ENCODE results near the gene PDE6D. TPM values are rescaled to one million over a fixed set of nuclear protein-coding genes. Genes with fewer than 3 reads are reported as not detected.

PDE6D gene
- 47.1 TPM for total RNA-seq (ENCODE audit: unreplicated experiment)
- long read RNA-seq, transcript PDE6D-201 (5 exons, 1,175 nt): major isoform, 37 of 42 reads
- long read RNA-seq, partial matches to known transcripts: 0 of 42 reads
- long read RNA-seq, other reads (novel, unspliced or antisense): 1 of 42 reads

GRCh38 chr2:231780909-231781797, at the start of gene PDE6D:
TSS of gene PDE6D (minus strand) at chr2:231781282. CDS start at chr2:231781114, 168 bp downstream.
- DNase-seq: peak; percentile 100
- Mint-ChIP-seq H3K27me3 (ENCODE audit: unreplicated experiment) (peaks cover 5% of the 10 kb centered on the region), H3K9me3 (ENCODE audit: unreplicated experiment) (peaks cover 11% of the 10 kb centered on the region), H3K4me1 (ENCODE audit: low read depth, unreplicated experiment) (peaks cover 15% of the 10 kb centered on the region), H3K36me3 (ENCODE audit: unreplicated experiment) (no peaks in the 10 kb centered on the region), H3K4me3 (ENCODE audit: unreplicated experiment) (peak within 1 kb of the TSS; percentile 99), H3K27ac (ENCODE audit: unreplicated experiment) (peak within 1 kb of the TSS; percentile 93)
- TF ChIP-seq CTCF (IDR thresholded peaks at IDR 0.05; ENCODE audit: partially characterized antibody, unreplicated experiment): no peak

GRCh38 chr2:231821908-231822307, 40.8 kb upstream of the PDE6D start:
- DNase-seq: no peak
- Mint-ChIP-seq H3K27me3 (ENCODE audit: unreplicated experiment) (no peaks in the 10 kb centered on the region), H3K4me3 (ENCODE audit: unreplicated experiment) (no peak overlapping the region), H3K27ac (ENCODE audit: unreplicated experiment) (no peak overlapping the region), H3K9me3 (ENCODE audit: unreplicated experiment) (peaks cover 5% of the 10 kb centered on the region), H3K36me3 (ENCODE audit: unreplicated experiment) (peaks cover 5% of the 10 kb centered on the region), H3K4me1 (ENCODE audit: low read depth, unreplicated experiment) (no peaks in the 10 kb centered on the region)
- TF ChIP-seq CTCF (IDR thresholded peaks at IDR 0.05; ENCODE audit: partially characterized antibody, unreplicated experiment): no peak

- TF ChIP-seq CTCF (IDR thresholded peaks at IDR 0.05; ENCODE audit: partially characterized antibody, unreplicated experiment): no peak
- Mint-ChIP-seq H3K27me3 (ENCODE audit: unreplicated experiment) (peaks cover 2% of the 10 kb centered on the region), H3K4me3 (ENCODE audit: unreplicated experiment) (no peak overlapping the region), H3K9me3 (ENCODE audit: unreplicated experiment) (peaks cover 6% of the 10 kb centered on the region), H3K27ac (ENCODE audit: unreplicated experiment) (no peak overlapping the region), H3K4me1 (ENCODE audit: low read depth, unreplicated experiment) (no peaks in the 10 kb centered on the region), H3K36me3 (ENCODE audit: unreplicated experiment) (peaks cover 12% of the 10 kb centered on the region)
- no peak for DNase-seq
Observed at GRCh38 chr2:231820786-231821303, 39.8 kb upstream of the PDE6D start.

- H3K27ac Mint-ChIP-seq (ENCODE audit: unreplicated experiment): no peak overlapping the region
- DNase-seq: no peak
- peaks cover 9% of the 10 kb centered on the region for H3K9me3 Mint-ChIP-seq (ENCODE audit: unreplicated experiment)
- no peak for TF ChIP-seq CTCF (IDR thresholded peaks at IDR 0.05; ENCODE audit: partially characterized antibody, unreplicated experiment)
- peaks cover 23% of the 10 kb centered on the region for H3K36me3 Mint-ChIP-seq (ENCODE audit: unreplicated experiment)
- no peak overlapping the region for H3K4me3 Mint-ChIP-seq (ENCODE audit: unreplicated experiment)
- no peaks in the 10 kb centered on the region for H3K4me1 Mint-ChIP-seq (ENCODE audit: low read depth, unreplicated experiment)
- H3K27me3 Mint-ChIP-seq (ENCODE audit: unreplicated experiment): peaks cover 2% of the 10 kb centered on the region
Observed at GRCh38 chr2:231819447-231820042, 38.5 kb upstream of the PDE6D start.
